UCSD-AML1 (cell line): ENCODE results near the gene HES4.

Experiments used
- DNase-seq: peaks from one replicate; lab custom pipeline; 2025; ENCODE audit not compliant: unreplicated experiment; lab: John Stamatoyannopoulos, UW

Gene HES4

DNA sequence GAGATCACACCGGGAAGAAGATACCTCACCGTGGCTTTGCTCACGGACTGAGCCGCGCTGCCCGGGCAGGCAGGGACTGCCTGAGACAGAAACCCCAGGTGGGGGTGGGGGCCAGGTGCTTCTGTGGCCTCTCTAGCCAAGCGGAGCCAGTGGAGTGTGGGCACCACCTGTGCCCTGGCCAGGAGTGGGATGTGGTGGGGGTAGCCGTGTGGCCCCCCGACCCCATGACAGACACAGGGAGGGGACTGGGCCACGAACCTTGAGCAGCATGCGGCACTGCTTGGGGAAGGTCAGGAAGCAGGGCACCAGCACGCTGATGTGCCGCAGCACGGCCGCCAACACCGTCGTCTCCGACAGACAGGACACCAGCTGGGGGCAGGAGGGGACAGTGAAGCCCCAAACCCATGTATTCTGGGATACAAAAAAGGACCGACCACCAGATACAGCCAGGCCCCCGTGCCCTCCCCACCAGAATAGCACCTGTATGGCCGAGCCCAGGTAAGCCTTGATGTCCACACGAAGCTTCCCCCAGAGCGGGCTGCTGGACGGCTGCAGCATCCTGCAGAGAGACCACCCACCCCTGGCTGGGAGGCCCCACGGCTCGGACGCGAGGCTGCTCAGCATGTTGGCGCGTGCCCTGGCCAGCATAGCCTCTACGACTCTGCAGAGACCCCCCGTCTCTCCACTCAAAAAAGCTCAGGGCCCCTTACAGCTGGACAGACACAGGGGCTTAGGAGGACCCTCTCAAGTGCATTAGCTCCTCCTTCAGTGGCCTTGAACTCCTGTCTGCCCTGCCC, 46.2 kb downstream of the HES4 start:
- DNase-seq, result no peak

DNA sequence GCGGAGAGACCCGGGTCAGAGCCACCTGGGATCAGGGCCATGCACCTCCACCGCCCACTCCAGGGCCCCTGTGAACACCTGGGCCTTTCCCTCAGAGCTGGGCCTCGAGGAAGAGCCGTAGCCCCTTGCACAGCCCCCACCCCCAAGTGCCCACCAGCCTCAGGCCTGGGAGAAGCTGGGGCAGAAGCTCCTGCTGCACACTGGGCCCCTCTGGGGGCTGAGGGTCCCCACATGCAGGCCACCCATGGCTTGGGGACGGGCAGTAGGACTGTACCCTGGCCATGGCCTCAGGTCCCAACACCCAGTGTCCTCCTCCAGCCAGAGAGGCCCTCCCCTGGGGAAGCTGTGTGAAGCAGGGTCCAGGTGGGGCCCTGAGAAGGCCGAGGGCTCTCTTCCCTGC, 47.3 kb downstream of the HES4 start:
- DNase-seq, result no peak

- DNase-seq, result no peak
These were observed 47.7 kb downstream of the HES4 start for GRCh38 chr1:952201-952600.

DNA sequence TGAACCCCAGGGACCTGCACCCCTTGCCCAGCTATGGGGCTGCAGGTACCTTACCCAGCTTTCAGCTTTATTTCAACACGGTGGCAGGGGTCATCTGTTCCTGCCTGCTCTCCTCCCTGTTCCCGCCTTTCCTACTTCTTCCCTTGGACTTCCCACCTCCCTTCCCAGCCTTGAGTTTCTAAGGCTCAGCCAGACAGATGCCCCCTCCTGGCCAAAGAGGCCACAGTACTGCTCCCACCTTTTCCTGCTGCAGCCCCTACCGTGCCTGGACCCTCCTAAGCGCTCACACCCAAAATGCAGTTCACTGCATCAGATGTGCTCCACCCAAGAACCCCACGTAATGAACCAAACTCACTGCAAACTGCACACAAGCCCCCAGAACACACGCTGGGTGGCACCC, 48.5 kb downstream of the HES4 start:
- DNase-seq, result no peak

- no peak for DNase-seq
These were observed 49.0 kb downstream of the HES4 start for GRCh38 chr1:950881-951280.

- no peak for DNase-seq
These were observed 49.6 kb downstream of the HES4 start for GRCh38 chr1:950268-950667.
